ENCODE data around the gene GPR18.
A peak's percentile ranks its signal among the peaks of the same experiment; 100 is the strongest.
"Not testable (repeated sequence)": the region's sequence is repeated elsewhere in the genome, so short reads cannot be mapped to it uniquely, and the experiment has no call there.

Gene GPR18

DNA sequence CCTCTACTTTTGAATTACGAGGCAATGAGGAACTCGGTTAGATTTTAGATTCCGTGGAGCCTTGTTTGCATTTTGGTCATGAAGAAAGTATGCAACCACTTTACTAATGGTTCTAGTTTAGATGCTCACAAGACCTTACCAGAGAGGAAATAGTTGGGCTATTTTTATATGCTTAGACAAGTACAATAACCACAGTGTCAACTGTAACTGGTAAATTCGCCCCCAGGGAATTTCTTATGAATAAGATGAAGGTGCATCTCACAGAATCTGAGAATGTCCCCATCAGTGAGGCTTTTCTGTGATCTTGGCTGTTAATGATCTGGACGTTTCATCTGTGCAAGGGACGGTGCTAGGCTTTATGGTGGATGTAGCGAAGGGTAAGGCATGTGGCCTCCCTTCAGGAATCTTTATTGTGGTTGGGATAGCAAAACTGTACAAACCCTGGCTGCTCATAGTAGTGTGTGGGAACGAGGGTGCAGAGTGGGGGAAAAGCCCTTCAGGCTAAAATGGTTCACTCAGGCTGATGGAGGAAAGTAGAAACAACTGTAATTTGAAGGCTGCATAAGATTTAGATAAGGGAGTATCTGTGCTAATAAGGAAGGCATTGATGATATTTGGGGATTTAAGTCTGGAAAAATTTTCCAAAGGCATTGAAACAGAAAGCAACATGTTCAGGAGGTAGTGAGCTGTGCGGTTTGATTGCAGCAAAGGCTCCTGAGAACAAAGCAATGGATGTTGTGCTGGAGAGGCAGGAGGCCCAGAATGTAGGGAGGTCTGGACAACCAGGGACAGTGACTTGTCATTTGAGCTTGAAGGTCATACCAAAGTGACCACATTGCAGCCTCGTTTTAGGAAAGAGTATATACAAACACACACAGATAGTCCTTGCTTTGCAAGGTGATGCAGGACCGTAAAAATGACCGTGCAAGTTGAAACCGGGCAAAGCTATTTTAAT lies 29.2 kb downstream of the GPR18 start:
- no peak for DNase-seq (ENCODE audit: low spot score)

GRCh38 chr13:99227909-99228688 lies 30.1 kb downstream of the GPR18 start:
- no peak for DNase-seq (ENCODE audit: low spot score)

DNA sequence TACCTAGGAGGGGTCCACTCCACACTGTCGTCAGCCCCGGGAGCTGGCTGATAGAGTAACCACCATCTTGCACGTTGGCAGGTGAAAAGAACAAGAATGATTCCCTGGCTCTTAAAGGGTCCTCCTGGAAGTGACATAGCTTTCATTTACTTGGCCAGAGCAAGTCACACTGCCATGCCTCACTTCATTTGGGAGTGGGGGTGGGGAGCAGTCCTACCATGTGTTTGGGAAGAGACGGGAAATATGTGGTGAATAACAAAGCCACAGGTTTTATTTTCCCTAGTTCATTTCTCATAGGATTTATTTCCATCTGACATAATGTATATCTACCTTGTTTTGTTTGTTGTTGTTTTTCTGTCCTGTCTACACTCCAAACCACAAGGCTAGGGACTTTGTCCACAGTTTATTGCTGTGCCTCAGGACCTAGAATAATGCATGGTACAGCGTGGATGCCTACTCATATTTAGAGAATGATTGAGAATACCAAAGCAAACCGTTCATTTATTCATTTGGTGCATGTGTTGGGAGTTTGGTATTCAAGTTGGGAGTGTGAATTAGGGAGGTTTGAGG lies 30.8 kb downstream of the GPR18 start:
- DNase-seq (ENCODE audit: low spot score): no peak

- no peak for DNase-seq (ENCODE audit: low spot score)
These were observed 31.7 kb downstream of the GPR18 start for GRCh38 chr13:99226513-99226912.

DNA sequence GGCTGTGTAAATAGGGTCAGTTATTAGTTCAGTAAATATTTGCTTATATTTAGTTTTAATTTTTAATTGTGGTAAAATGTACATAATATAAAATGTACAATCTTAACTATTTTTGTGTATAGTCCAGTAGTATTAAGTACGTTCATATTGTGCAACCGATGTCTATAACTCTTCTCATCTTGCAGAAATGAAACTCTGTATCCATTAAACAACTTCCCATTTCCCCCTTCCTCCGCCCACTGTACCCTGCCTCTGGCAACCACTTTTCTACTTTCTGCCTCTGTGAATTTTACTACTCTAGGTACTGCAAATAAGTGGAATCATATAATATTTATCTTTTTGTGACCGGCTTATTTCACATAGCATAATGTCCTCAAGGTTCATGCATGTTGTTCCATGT lies 33.1 kb downstream of the GPR18 start:
- DNase-seq (ENCODE audit: low spot score): no peak

DNA sequence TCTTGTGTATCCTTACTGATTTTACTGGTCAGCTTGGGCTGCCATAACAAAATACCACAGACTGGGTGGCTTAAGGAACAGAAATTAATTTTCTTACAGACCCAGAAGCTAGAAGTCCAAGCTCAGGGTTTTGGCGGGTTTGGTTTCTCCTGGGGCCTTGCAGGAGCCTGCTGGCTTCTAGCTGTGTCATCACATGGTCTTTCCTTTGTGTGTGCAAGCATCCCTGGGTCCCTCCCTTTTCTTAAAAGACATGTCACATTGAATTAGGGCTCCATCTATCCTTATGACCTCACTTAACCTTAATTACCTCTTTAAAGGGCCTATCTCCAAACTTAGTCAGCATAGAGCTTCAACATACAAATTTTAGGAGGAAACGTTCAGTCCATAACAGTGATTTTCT lies 34.2 kb downstream of the GPR18 start:
- DNase-seq (ENCODE audit: low spot score): peak; percentile 41

DNA sequence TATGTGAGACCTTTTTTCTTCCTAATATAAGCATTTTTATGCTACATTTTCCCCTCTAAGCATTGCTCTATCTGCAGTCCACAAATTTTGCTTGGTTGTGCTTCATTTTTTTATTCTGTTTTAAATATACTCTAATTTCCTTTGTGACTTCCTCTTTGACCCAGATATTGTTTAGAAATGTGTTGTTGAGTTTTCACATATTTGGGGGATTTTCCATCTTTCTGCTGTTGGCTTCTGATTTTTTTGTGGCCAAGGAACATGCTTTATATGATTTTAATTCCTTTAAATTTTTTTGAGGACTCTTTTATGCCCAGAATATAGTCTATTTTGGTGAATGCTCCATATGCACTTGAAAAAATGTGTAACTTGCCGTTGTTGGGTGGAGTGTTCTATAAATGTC lies 34.6 kb downstream of the GPR18 start:
- DNase-seq (ENCODE audit: low spot score): no peak

DNA sequence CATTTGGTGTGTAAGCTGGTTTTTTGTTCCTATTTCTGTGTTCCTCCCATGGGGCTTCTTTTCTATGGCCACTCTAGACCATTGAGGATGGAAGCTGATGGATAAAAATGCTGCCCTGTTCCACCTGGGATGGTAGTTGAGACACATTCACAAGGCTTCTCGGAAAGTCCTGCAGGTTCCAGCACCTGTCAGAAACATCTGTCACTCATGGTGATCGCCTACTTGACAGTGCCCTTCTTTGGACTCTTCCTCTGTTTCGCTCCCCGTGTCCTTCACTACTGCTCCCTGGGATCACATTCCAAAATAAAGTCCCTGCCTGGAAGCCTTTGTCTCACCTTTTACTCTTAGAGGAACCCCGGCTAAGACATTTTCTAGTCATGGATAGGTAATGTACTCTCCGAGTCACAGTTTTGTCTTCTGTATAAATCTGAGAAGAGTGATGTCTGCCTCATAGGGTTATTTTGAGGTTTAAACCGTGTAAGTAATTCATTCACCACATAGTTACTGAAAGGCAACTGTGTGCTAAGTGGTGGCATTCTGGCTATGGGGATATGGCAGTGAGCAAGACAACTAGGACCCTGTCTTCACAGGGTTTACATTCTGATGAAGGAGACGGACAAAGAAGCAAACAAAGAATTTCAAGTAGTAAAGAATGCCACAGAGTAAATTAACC lies 36.5 kb downstream of the GPR18 start:
- DNase-seq (ENCODE audit: low spot score): no peak

DNA sequence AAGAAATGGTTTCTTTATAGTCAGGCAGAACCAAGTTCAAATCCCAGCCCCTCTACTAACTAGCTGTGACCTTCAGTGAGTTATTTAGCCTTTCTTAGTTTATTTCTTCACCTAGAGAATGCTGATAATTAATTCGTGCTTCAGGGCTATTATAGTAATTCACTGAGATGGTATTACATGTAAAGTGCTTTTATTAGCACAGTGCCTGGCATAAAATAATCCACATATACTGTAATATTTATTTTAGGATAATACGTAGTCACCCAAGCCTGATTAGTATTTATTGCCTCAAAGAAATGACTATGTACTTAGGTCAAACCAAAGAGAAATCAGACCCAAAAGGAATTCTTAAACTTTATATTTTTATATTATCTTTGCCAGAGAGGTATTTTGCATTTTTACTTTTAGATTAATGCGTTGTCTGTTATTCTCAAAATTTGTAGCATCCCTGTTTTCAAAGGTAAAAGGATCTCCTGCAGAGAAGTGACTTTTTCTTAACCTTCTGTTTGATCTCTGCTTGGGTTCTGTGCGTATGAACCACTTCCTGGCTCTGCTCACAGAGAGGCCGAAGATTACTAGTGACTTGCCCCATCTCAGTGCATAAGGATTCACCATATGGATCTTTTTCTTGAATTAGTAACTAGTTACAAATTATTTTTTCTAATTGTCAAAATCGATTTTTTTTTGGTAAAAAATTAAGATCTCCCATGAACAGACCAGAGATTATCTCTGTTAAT lies 37.8 kb downstream of the GPR18 start:
- no peak for DNase-seq (ENCODE audit: low spot score)

- no peak for DNase-seq (ENCODE audit: low spot score)
These were observed 39.2 kb downstream of the GPR18 start for GRCh38 chr13:99218969-99219368.

- DNase-seq (ENCODE audit: low spot score): no peak
These were observed 39.6 kb downstream of the GPR18 start for GRCh38 chr13:99218545-99218944.

DNA sequence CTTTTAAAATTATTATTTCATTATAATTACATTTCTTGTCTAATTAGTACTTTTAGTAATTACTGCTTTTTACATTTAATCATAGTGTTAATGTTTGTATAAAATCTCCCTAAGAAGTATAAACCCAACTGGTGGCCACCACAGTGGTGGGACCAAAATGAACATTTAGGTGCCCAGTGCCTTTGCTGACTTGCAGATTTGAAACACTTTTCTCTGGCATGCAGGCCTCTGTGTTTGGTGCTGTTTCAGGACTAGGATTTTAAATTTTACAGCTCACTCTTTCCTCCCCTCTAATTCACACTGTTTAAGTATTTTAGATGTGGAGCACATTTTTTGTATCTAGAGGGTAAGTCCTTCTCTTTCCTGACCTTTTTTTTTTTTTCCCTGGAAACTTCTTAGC lies 40.1 kb downstream of the GPR18 start:
- no peak for DNase-seq (ENCODE audit: low spot score)

- no peak for DNase-seq (ENCODE audit: low spot score)
These were observed 40.6 kb downstream of the GPR18 start for GRCh38 chr13:99217461-99218110.

- DNase-seq (ENCODE audit: low spot score): no peak
These were observed 42.9 kb downstream of the GPR18 start for GRCh38 chr13:99215184-99215830.

DNA sequence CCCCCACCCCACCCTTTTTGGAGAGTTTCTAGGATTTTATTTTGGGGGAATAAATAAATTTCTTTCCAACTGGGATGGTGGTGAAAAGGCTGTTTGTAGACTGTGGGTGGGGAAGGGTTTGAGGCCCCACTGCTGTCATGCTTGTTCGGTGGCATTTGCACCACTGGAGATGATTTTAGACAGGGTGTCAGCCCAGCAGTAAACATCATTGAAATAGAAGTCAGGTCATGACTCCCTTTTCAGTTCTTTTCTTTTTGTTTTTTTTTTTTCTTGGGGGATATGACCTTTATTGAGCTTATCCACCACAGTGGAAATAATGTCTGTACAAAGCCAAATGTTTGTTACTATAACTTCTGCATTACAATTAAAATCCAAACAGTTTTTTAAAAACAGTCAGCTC lies 43.4 kb downstream of the GPR18 start:
- no peak for DNase-seq (ENCODE audit: low spot score)

GRCh38 chr13:99214232-99214631 lies 43.9 kb downstream of the GPR18 start:
- DNase-seq (ENCODE audit: low spot score): no peak

- no peak for DNase-seq (ENCODE audit: low spot score)
These were observed 46.7 kb downstream of the GPR18 start for GRCh38 chr13:99211421-99212035.

DNA sequence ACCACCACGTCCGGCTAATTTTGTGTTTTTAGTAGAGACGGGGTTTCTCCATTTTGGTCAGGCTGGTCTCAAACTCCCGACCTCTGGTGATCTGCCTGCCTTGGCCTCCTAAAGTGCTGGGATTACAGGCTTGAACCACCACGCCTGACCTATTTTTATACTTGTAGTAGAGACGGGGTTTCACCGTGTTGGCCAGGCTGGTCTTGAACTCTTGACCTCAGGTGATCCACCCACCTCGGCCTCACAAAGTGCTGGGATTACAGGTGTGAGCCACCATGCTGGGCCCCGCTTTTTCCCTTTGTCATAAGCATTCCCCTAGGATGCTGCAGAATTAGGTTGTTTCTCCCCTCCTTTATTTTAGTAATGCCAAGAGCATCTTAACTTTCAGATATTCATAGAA lies 47.6 kb downstream of the GPR18 start:
- not testable (repeated sequence) for DNase-seq (ENCODE audit: low spot score)

- no peak for DNase-seq (ENCODE audit: low spot score)
These were observed 49.2 kb downstream of the GPR18 start for GRCh38 chr13:99208845-99209527.

Measured in SK-N-DZ (cell line).